Breast epithelium (tissue), 3 donors: Measurements from ENCODE around the gene TP53INP2.
"Not testable (repeated sequence)": the region's sequence is repeated elsewhere in the genome, so short reads cannot be mapped to it uniquely, and the experiment has no call there.

Experiments used
- POLR2A ChIP-seq: fragments of 450-650 bp; IDR thresholded peaks from one replicate; pipeline ENCODE4 v1.6.1; 2016; ENCODE audit warnings: antibody characterized with exemption, mild to moderate bottlenecking, moderate library complexity
- POLR2AphosphoS5 ChIP-seq, 3 donors: sonication (generic); formaldehyde crosslinking; IDR thresholded peaks; one replicate each; pipeline ENCODE4 v1.6.1; 2017; ENCODE audit warnings: antibody characterized with exemption in 3 of 3
- TF ChIP-seq, protein P1 (sequence below), 3 donors: fragments of 450-650 bp; IDR thresholded peaks; one replicate each; pipeline ENCODE4 v1.5.1; 2016 to 2017; ENCODE audit warnings: antibody characterized with exemption in 3 of 3, mild to moderate bottlenecking in 3 of 3, moderate library complexity in 3 of 3

DNA sequence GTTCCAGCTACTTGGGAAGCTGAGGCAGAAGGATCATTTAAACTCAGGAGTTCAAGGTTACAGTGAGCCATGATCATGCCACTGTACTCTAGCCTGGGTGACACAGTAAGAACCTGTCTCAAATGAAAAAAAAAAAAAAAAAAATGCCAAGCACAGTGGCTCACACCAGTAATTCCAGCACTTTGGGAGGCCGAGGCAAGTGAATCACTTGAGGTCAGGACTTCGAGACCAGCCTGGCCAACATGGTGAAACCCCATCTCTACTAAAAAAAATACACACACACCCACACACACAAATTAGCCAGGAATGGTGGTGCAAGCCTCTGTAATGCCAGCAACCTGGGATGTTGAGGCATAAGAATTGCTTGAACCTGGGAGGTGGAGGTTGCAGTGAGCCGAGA is 18.4 kb downstream of the TP53INP2 start:
- TF ChIP-seq, protein P1, sequence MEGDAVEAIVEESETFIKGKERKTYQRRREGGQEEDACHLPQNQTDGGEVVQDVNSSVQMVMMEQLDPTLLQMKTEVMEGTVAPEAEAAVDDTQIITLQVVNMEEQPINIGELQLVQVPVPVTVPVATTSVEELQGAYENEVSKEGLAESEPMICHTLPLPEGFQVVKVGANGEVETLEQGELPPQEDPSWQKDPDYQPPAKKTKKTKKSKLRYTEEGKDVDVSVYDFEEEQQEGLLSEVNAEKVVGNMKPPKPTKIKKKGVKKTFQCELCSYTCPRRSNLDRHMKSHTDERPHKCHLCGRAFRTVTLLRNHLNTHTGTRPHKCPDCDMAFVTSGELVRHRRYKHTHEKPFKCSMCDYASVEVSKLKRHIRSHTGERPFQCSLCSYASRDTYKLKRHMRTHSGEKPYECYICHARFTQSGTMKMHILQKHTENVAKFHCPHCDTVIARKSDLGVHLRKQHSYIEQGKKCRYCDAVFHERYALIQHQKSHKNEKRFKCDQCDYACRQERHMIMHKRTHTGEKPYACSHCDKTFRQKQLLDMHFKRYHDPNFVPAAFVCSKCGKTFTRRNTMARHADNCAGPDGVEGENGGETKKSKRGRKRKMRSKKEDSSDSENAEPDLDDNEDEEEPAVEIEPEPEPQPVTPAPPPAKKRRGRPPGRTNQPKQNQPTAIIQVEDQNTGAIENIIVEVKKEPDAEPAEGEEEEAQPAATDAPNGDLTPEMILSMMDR (IDR thresholded peaks at IDR 0.05): not testable (repeated sequence)
- not testable (repeated sequence) for TF ChIP-seq POLR2A; POLR2AphosphoS5 (IDR thresholded peaks at IDR 0.05)
